GM18909 (cell line): Measurements from ENCODE around the gene ZNF501.

ENCODE experiments used
- ATAC-seq: cut with Tn5 transposase; IDR thresholded peaks from one replicate; pipeline ENCODE4 v1.9.1; 2021; ENCODE audit warnings: mild to moderate bottlenecking; ENCODE audit not compliant: unreplicated experiment, poor library complexity

ZNF501 gene

GRCh38 chr3:44729384-44729910, at the start of gene ZNF501:
Gene ZNF501 (plus strand): TSS chr3:44729635. CDS start chr3:44734422, 4,787 bp downstream.
- ATAC-seq = peak; percentile 79

- no peak for ATAC-seq
These were observed 48.4 kb upstream of the ZNF501 start for GRCh38 chr3:44680921-44681455.

- no peak for ATAC-seq
These were observed 47.1 kb upstream of the ZNF501 start for GRCh38 chr3:44682182-44682896.

GRCh38 chr3:44685128-44685800, 44.2 kb upstream of the ZNF501 start:
- ATAC-seq = peak; percentile 76

GRCh38 chr3:44687898-44688297, 41.5 kb upstream of the ZNF501 start:
- ATAC-seq = no peak

GRCh38 chr3:44712455-44713075, 16.9 kb upstream of the ZNF501 start, which contains the start of gene ZNF502:
Gene ZNF502 (plus strand): TSS chr3:44712660. CDS start chr3:44720262, 7,602 bp downstream.
- no peak for ATAC-seq

- ATAC-seq = no peak
These were observed 8.0 kb upstream of the ZNF501 start for GRCh38 chr3:44721231-44722102.

- no peak for ATAC-seq
These were observed 7.4 kb upstream of the ZNF501 start for GRCh38 chr3:44722103-44722401.

GRCh38 chr3:44734646-44735168, 5.3 kb downstream of the ZNF501 start:
- ATAC-seq = no peak

- ATAC-seq = no peak
These were observed 31.6 kb downstream of the ZNF501 start for GRCh38 chr3:44761101-44761423.

- peak; percentile 90 for ATAC-seq
These were observed 32.2 kb downstream of the ZNF501 start, which contains the start of the genes KIAA1143 and KIF15 for GRCh38 chr3:44761424-44762169. Gene KIAA1143 (minus strand): TSS chr3:44761619. CDS start chr3:44761602, 17 bp downstream. Gene KIF15 (plus strand): TSS chr3:44761794. CDS start chr3:44761866, 72 bp downstream.

- no peak for ATAC-seq
These were observed 32.8 kb downstream of the ZNF501 start for GRCh38 chr3:44762170-44762677.

GRCh38 chr3:44762690-44763089, 33.3 kb downstream of the ZNF501 start:
- no peak for ATAC-seq

GRCh38 chr3:44764248-44764647, 34.8 kb downstream of the ZNF501 start:
- ATAC-seq = no peak

- ATAC-seq = no peak
These were observed 42.1 kb downstream of the ZNF501 start for GRCh38 chr3:44771424-44772098.

- no peak for ATAC-seq
These were observed 42.6 kb downstream of the ZNF501 start for GRCh38 chr3:44772099-44772442.

GRCh38 chr3:44782891-44783290, 53.5 kb downstream of the ZNF501 start:
- ATAC-seq = no peak
